Measurements from ENCODE around the gene SLC6A5.
"Not testable (repeated sequence)": the region's sequence is repeated elsewhere in the genome, so short reads cannot be mapped to it uniquely, and the experiment has no call there.

Gene SLC6A5

GRCh38 chr11:20599221-20600019 lies at the start of gene SLC6A5:
Gene SLC6A5 (plus strand): TSS chr11:20599608. CDS start chr11:20599673, 65 bp downstream.
- DNase-seq = peak; percentile 57

GRCh38 chr11:20551096-20551495 lies 48.3 kb upstream of the SLC6A5 start:
- no peak for DNase-seq

GRCh38 chr11:20555783-20556182 lies 43.6 kb upstream of the SLC6A5 start:
- DNase-seq = no peak

- not testable (repeated sequence) for DNase-seq
These were observed 43.0 kb upstream of the SLC6A5 start for GRCh38 chr11:20556396-20556795.

DNA sequence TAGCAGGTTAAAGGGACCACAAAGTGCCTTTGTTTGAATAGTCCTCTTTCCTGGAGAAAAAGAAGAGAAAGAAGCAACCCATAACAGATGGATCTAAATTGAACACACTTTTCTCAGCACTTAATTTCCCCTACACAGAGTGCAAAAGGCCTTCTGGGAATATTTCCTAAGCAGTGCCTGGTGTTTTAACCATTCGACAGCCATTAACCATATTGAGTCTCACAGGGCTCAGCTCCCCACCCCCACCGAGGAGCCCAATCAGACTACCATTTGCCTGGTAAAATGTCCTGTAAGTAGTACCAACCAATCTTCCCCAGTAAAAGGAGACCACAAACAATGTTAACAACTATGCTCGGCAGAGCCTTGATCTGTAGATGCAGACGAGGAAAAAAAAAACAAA lies 40.7 kb upstream of the SLC6A5 start:
- DNase-seq = no peak

DNA sequence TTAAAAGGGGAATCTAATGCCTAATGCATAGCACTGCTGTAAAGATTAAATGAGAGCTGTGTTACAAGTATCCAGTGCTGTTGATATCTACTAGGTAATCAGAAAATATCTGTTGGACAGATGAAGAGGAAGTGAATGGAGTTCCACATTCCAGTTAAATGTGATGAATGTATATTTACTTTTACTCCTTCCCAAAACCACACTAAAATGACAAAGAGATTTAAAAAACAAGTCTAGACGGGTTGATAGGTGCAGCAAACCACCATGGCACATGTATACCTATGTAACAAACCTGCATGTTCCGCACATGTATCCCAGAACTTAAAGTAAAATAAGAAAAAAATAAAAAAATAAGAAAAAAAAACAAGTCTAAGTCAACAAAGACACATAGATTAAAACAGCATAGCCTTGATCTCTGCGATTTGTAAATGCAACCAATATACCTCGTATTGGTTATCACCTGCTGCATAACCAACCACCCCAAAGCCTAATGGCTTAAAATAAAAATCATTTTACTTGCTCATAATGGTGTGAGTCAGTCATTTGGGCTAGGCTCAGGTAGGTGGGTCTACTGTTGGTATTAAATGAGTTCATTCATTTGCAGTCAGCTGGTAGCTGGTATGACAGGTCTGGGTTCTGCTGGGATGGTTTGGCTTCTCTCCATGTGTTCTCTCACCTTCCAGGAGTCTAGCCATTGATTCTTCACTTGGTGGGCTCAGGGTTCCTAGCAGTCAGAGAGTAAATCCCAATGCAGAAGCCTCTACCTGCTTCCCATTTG lies 39.7 kb upstream of the SLC6A5 start:
- DNase-seq = no peak

GRCh38 chr11:20561915-20562314 lies 37.5 kb upstream of the SLC6A5 start:
- no peak for DNase-seq

- no peak for DNase-seq
These were observed 35.5 kb upstream of the SLC6A5 start for GRCh38 chr11:20563866-20564265.

DNA sequence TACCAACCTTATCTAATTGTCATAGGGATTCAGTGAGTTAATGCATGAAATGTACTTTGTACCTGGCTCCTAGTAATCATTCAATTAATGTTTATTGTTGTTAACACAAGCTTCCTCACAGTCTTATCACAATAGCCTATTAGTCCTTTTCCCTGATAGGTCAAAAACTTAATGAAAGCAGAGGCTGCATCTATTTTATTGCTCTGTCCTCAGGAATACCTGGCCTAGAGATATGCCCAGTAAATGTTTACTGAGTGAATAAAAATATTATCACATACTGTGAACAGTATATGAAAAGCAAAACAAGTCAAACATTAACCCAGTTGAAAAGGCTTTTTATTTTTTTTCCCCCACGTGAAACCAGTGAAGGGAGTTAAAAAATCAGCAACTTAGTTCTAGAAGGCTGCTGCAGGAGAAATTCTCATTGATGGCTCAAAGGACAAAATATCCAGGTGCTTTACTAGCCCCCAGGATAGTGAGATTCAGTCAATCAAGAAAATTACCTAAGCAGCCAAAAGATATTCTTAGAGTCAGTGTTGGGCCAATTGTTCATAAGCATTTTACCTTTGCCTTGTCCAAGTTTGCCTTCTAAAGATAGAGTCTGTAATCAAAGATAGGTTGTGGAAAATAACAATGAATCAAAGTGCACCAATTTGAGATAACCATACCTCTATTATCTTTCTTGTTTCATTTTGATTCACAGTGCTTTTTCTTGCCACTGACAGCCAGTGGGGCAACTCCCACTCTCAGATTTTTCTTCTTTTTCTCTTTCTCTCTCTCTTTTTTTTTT lies 34.4 kb upstream of the SLC6A5 start:
- DNase-seq = no peak

GRCh38 chr11:20566115-20566514 lies 33.3 kb upstream of the SLC6A5 start:
- not testable (repeated sequence) for DNase-seq

GRCh38 chr11:20566591-20567434 lies 32.6 kb upstream of the SLC6A5 start:
- no peak for DNase-seq

GRCh38 chr11:20579725-20580124 lies 19.7 kb upstream of the SLC6A5 start:
- DNase-seq = not testable (repeated sequence)

GRCh38 chr11:20583201-20583600 lies 16.2 kb upstream of the SLC6A5 start:
- no peak for DNase-seq

DNA sequence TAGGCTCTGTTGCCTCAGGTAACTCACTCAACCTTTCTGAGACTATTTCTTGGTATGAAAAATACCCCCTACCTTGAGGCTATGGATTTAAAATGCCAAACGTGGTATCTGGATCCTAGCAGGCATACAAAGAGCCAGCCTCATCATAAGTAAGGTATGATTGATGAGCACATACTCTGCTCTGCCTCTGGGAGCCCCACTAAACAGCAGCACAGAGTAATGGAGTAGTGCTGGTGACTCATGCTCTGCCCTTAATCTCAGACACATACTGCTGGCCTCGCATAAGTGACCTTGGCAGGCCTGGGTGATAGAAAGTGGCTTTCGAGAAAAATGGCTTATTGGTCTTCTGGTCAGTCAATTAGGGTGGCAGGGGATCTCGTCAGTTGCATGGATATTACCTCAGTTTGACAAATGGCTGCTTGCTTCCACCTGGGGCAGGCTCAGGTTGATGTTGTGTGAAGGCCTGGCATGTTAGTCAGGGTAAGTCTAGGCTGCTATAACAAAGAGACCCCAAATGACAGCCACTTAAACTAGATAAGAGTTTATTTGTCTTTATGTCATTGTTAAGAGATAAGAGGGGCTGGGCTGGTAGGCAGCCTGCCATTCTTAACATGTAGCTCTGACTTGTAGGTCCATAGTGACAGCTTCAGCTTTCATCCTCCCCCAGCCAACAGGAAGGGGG lies 15.2 kb upstream of the SLC6A5 start:
- DNase-seq = no peak

DNA sequence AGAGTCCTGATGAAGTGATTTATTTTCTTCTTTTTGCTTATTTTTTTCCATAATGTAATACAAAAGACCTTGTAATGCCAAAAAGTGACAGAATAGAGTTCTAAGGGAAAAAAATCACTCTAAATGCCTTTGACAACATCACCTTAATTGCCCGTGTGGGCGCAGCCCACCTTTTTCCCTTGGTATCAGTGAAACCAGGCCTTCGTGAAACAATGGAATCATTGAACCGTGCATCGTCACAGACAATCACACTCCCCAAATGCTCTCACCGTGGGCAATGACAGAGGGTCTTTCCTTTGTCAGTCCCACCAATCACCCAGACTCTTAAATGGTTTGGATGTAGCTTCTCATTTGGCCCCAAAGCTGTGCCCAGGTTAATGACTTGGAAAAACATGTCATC lies 9.6 kb upstream of the SLC6A5 start:
- no peak for DNase-seq

DNA sequence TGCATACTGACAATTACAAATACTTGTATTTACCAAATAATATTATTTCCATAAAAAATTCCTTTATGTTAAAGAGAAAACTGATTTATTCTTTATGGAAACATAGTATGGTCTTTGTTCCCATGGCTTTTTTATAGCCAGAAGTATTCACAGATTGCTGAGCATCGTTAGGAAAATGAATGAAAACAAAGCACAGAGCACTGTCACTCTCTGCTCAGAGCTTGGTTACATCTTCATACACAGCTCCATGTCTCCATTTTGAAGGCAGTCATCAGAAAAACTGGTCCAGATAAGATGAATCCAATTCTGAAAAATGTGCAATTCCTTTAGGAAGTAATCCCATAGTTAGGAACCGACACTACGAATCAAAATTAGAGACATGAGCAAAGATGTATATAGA lies 9.0 kb upstream of the SLC6A5 start:
- no peak for DNase-seq

- no peak for DNase-seq
These were observed 6.7 kb upstream of the SLC6A5 start for GRCh38 chr11:20592741-20593140.

GRCh38 chr11:20594274-20595061 lies 4.9 kb upstream of the SLC6A5 start:
- DNase-seq = no peak

GRCh38 chr11:20595101-20595500 lies 4.3 kb upstream of the SLC6A5 start:
- DNase-seq = no peak

- DNase-seq = no peak
These were observed 2.9 kb upstream of the SLC6A5 start for GRCh38 chr11:20596205-20597153.
